ENCODE measurements around the gene GLIPR2. TPM values are rescaled to one million over a fixed set of nuclear protein-coding genes. Genes with fewer than 3 reads are reported as not detected.

Gene GLIPR2
- total and polyA plus RNA-seq, 2 of the 13 experiments (the other 11 are each of a cell fraction or from before 2014, with no cell fraction given), result 0.08 to 0.42 TPM

DNA sequence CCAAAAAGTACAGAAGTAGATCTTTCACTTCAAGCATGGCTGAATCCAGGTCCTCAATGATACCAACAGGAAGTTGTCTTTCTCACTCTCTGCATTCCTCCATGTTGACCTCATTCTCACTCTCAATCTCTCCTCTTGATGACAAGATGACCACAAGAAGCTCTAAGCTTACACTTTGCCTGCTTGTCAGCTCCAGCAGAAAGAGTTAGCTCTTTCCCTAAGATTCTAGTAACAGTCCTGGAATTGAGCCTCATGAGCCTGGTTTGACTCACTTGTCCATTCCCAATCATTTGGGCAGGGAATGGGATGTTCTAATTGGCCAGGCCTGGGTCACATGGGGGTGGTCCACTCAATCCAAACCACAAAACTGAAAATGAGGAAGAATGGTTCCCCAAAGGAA lies 50.9 kb downstream of the GLIPR2 start (continued):
- TF ChIP-seq, protein P1, sequence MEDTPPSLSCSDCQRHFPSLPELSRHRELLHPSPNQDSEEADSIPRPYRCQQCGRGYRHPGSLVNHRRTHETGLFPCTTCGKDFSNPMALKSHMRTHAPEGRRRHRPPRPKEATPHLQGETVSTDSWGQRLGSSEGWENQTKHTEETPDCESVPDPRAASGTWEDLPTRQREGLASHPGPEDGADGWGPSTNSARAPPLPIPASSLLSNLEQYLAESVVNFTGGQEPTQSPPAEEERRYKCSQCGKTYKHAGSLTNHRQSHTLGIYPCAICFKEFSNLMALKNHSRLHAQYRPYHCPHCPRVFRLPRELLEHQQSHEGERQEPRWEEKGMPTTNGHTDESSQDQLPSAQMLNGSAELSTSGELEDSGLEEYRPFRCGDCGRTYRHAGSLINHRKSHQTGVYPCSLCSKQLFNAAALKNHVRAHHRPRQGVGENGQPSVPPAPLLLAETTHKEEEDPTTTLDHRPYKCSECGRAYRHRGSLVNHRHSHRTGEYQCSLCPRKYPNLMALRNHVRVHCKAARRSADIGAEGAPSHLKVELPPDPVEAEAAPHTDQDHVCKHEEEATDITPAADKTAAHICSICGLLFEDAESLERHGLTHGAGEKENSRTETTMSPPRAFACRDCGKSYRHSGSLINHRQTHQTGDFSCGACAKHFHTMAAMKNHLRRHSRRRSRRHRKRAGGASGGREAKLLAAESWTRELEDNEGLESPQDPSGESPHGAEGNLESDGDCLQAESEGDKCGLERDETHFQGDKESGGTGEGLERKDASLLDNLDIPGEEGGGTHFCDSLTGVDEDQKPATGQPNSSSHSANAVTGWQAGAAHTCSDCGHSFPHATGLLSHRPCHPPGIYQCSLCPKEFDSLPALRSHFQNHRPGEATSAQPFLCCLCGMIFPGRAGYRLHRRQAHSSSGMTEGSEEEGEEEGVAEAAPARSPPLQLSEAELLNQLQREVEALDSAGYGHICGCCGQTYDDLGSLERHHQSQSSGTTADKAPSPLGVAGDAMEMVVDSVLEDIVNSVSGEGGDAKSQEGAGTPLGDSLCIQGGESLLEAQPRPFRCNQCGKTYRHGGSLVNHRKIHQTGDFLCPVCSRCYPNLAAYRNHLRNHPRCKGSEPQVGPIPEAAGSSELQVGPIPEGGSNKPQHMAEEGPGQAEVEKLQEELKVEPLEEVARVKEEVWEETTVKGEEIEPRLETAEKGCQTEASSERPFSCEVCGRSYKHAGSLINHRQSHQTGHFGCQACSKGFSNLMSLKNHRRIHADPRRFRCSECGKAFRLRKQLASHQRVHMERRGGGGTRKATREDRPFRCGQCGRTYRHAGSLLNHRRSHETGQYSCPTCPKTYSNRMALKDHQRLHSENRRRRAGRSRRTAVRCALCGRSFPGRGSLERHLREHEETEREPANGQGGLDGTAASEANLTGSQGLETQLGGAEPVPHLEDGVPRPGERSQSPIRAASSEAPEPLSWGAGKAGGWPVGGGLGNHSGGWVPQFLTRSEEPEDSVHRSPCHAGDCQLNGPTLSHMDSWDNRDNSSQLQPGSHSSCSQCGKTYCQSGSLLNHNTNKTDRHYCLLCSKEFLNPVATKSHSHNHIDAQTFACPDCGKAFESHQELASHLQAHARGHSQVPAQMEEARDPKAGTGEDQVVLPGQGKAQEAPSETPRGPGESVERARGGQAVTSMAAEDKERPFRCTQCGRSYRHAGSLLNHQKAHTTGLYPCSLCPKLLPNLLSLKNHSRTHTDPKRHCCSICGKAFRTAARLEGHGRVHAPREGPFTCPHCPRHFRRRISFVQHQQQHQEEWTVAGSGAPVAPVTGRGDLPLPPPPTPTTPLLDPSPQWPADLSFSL (CRISPR knock-in tag; IDR thresholded peaks at IDR 0.05), result no peak
- no peak for TF ChIP-seq ETV5 (CRISPR knock-in tag; IDR thresholded peaks at IDR 0.05; ENCODE audit: borderline replicate concordance)
- no peak for TF ChIP-seq FOXA1 (IDR thresholded peaks at IDR 0.05)
- no peak for TF ChIP-seq FOXA1 (CRISPR knock-in tag; IDR thresholded peaks at IDR 0.05)
- TF ChIP-seq GABPB1 (CRISPR knock-in tag; IDR thresholded peaks at IDR 0.05), result no peak
- TF ChIP-seq SP1 (IDR thresholded peaks at IDR 0.05), result no peak
- TF ChIP-seq SP1 (CRISPR knock-in tag; IDR thresholded peaks at IDR 0.05), result no peak
- no peak for TF ChIP-seq ZBTB7B (CRISPR knock-in tag; IDR thresholded peaks at IDR 0.05)
- no peak for TF ChIP-seq PHF20 (CRISPR knock-in tag; IDR thresholded peaks at IDR 0.05)

DNA sequence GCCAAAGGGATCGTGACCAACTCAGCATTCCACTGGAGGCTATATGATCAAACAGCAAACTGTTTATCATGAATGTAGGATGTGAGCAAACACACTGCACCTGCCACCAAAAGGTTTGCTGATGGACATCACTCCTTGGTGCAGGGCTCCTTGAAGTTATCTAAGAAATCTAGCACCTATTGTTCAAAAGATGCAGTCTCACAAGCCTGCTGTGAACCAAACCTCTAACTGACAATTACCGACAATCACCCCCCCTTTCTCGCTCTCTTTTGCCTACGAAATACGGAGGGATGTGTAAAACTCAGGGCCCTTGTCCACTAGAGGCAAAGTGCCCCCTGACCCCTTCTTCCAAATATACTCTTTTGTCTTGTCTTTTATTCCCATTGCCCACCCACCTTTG lies 51.7 kb downstream of the GLIPR2 start:
- H3K4me1 ChIP-seq (ENCODE audit: insufficient read depth, low read length), result peaks cover 20% of the 10 kb centered on the region
- H3K4me2 ChIP-seq (ENCODE audit: low read depth, low read length), result no peak overlapping the region
- intact Hi-C loops (cut with micrococcal nuclease; ENCODE audit: unreplicated experiment) (no loop called here), in situ Hi-C loops (cut with HindIII; ENCODE audit: extremely low pct_ligation_motif_present, low pct_unique_long_range_greater_than_20kb) (no loop called here)
- DNase-seq (ENCODE audit: low spot score) (no peak), FAIRE-seq (no peak), ATAC-seq (no peak)
- H4K20me1 ChIP-seq (ENCODE audit: insufficient read depth, low read length), result peaks cover 11% of the 10 kb centered on the region
- TF ChIP-seq ZNF850 (CRISPR knock-in tag; conservative IDR thresholded peaks at IDR 0.05) (no peak), ZNF782 (CRISPR knock-in tag; IDR thresholded peaks at IDR 0.05; ENCODE audit: borderline replicate concordance) (no peak), ZNF616 (CRISPR knock-in tag; IDR thresholded peaks at IDR 0.05; ENCODE audit: low read depth) (no peak), RELA (CRISPR knock-in tag; IDR thresholded peaks at IDR 0.05) (no peak)
- peaks cover 22% of the 10 kb centered on the region for H3K79me2 ChIP-seq (ENCODE audit: insufficient read depth, low read length)
- no peaks in the 10 kb centered on the region for H3K36me3 ChIP-seq (replicated peaks in 1 of 2; ENCODE audit: control insufficient read depth in 1 of 2, insufficient read depth in 2 of 2, low read length in 2 of 2)
- WGBS (ENCODE audit: low lambda C conversion rate), result 77% methylated on average over 5 of the region's 5 CpGs
- no peaks in the 10 kb centered on the region for H3K9me3 ChIP-seq (ENCODE audit: low read length)
- POLR2A ChIA-PET, result no interaction called here
- BruUV-seq (replicated peaks), result no TSS peak
- H3K4me3 ChIP-seq (replicated peaks in 1 of 3; ENCODE audit: insufficient read depth in 1 of 3, low read depth in 2 of 3, low read length in 3 of 3), result no peak overlapping the region
- CTCF ChIA-PET (ENCODE audit: low intra/inter-chr PET ratio, low total read pairs), result no interaction called here
- H3K27ac ChIP-seq (ENCODE audit: extremely low read length, insufficient read depth, low read length), result no peak overlapping the region
- no peak overlapping the region for H2AFZ ChIP-seq (ENCODE audit: low read length)
- H3K27me3 ChIP-seq (ENCODE audit: control insufficient read depth in 1 of 2, insufficient read depth in 2 of 2, low read length in 2 of 2), result no peaks in the 10 kb centered on the region; a peak in 1 of 5 replicates
- no peak overlapping the region for H3K9ac ChIP-seq (ENCODE audit: insufficient read depth, low read depth, low read length)
